Measurements from ENCODE around the gene ALPK3. TPM values are rescaled to one million over a fixed set of nuclear protein-coding genes. Genes with fewer than 3 reads are reported as not detected.

ALPK3 gene
- total and polyA plus RNA-seq, 9 of the 15 experiments (the other 6 are each of a cell fraction or from before 2014, with no cell fraction given): 0.04 to 1.0 (median 0.07) TPM; not detected in 2

- no peaks in the 10 kb centered on the region for H3K79me2 ChIP-seq (ENCODE audit: control insufficient read depth, insufficient read depth, low read length)
- CTCF ChIA-PET (ENCODE audit: low intra/inter-chr PET ratio): no interaction called here
- 35% methylated on average over 12 of the region's 12 CpGs for WGBS (ENCODE audit: insufficient coverage, low coverage, missing lambda C conversion rate)
- DNase-seq (ENCODE audit: extremely low read depth in 1 of 4, low spot score in 3 of 4): peak; percentile 74 to 89 (median 80)
- H3K9me3 ChIP-seq (replicated peaks; ENCODE audit: control insufficient read depth, insufficient read depth, low read depth, low read length): no peaks in the 10 kb centered on the region
- peak overlapping the region; percentile 45; the same call in 2 of the 3 replicates for H3K27ac ChIP-seq (ENCODE audit: extremely low read depth, low read depth, low read length)
- H3K4me1 ChIP-seq (replicated peaks in 1 of 2; ENCODE audit: control insufficient read depth in 2 of 2, insufficient read depth in 2 of 2, low read length in 2 of 2): peaks cover 27 to 38% of the 10 kb centered on the region in 2 experiments
- H3K4me3 ChIP-seq: no peak overlapping the region
- peak overlapping the region; percentile 81 for H2AFZ ChIP-seq (ENCODE audit: low read depth, low read length)
- FAIRE-seq: peak; percentile 95
- peak overlapping the region; percentile 48 to 80; a peak in 3 of 4 replicates for H3K9ac ChIP-seq (ENCODE audit: insufficient read depth in 1 of 2, low read depth in 2 of 2, low read length in 2 of 2)
- intact Hi-C loops (cut with micrococcal nuclease): no loop called here
- no peaks in the 10 kb centered on the region for H3K27me3 ChIP-seq (ENCODE audit: control insufficient read depth in 2 of 2, insufficient read depth in 2 of 2, low read length in 2 of 2)
- POLR2A ChIA-PET: interaction anchor here (0.5 to 1.4 kb wide), 5 partner anchors 8 to 215 kb away, joined by 3 read pairs; no protein-coding TSS in a partner anchor
- no TSS peak for BruUV-seq (replicated peaks)
- peak overlapping the region; percentile 74 for H3K4me2 ChIP-seq (ENCODE audit: insufficient read depth, low read length)
- peak; percentile 93 for ATAC-seq
- in situ Hi-C loops (cut with MboI): no loop called here
- no peaks in the 10 kb centered on the region for H4K20me1 ChIP-seq (replicated peaks; ENCODE audit: control insufficient read depth, insufficient read depth, low read length)
- H3K36me3 ChIP-seq (ENCODE audit: control insufficient read depth, insufficient read depth, low read length): no peaks in the 10 kb centered on the region
- no peaks in the 10 kb centered on the region for H3K9me1 ChIP-seq (ENCODE audit: control insufficient read depth, insufficient read depth, low read length)
- TF ChIP-seq FOXK1 (CRISPR knock-in tag; IDR thresholded peaks at IDR 0.05; ENCODE audit: borderline replicate concordance) (no peak), ESRRA (IDR thresholded peaks at IDR 0.05; ENCODE audit: borderline replicate concordance, low read depth) (0 out of 2 replicates have a peak, but pooled peaks have one; percentile 16), ZNF232 (CRISPR knock-in tag; IDR thresholded peaks at IDR 0.05) (no peak), ZNF764 (CRISPR knock-in tag; IDR thresholded peaks at IDR 0.05; ENCODE audit: low read depth) (no peak), RBM22 (IDR thresholded peaks at IDR 0.05; ENCODE audit: low read depth, low read length, poor library complexity, severe bottlenecking) (no peak), ZNF224 (CRISPR knock-in tag; IDR thresholded peaks at IDR 0.05) (no peak), NEUROD1 (IDR thresholded peaks at IDR 0.05; ENCODE audit: borderline replicate concordance, low read depth, low read length, partially characterized antibody) (no peak), ZNF263 (CRISPR knock-in tag; IDR thresholded peaks at IDR 0.05; ENCODE audit: borderline replicate concordance) (no peak), CHD4 (IDR thresholded peaks at IDR 0.05; ENCODE audit: insufficient read depth, insufficient replicate concordance, low read depth, low read length, poor library complexity, severe bottlenecking) (no peak), L3MBTL2 (IDR thresholded peaks at IDR 0.05) (no peak; the same call in 1 of the 2 replicates), BCLAF1 (IDR thresholded peaks at IDR 0.05; ENCODE audit: borderline replicate concordance in 1 of 2, control insufficient read depth in 1 of 2, low read depth in 2 of 2, low read length in 1 of 2) (no peak), MEF2A (IDR thresholded peaks at IDR 0.05; ENCODE audit: control insufficient read depth, low read depth, low read length) (no peak), NR2F6 (CRISPR knock-in tag; IDR thresholded peaks at IDR 0.05) (no peak), DACH1 (IDR thresholded peaks at IDR 0.05; ENCODE audit: partially characterized antibody) (no peak), ZNF239 (CRISPR knock-in tag; IDR thresholded peaks at IDR 0.05) (no peak), FUS (optimal IDR thresholded peaks at IDR 0.05; ENCODE audit: low read depth, low read length) (no peak), KDM5B (IDR thresholded peaks at IDR 0.05; ENCODE audit: insufficient replicate concordance, low read depth, low read length) (no peak), TCF7 (IDR thresholded peaks at IDR 0.05; ENCODE audit: borderline replicate concordance) (0 out of 2 replicates have a peak, but pooled peaks have one; percentile 48), MBD2 (IDR thresholded peaks at IDR 0.05; ENCODE audit: borderline replicate concordance, low read depth) (no peak)
Observed at GRCh38 chr15:84914909-84915605, 97.9 kb downstream of the ALPK3 start.

Data from K562 (cell line).